GM08714 (cell line): ENCODE measurements around the gene SPOCK1.

Experiments used
- H3K4me3 ChIP-seq: fragments of 200-500 bp; sonication (Bioruptor generic); 2 replicates; pipeline ENCODE4 v1.5.1; 2014; ENCODE audit warnings: mild to moderate bottlenecking, low read length, inconsistent platforms
- ZNF274 ChIP-seq: IDR thresholded peaks from 2 replicates; pipeline ENCODE4 v1.6.1; 2012; ENCODE audit warnings: mild to moderate bottlenecking, low read depth, low read length

Gene SPOCK1

GRCh38 chr5:137086342-137086741 lies 412.8 kb downstream of the SPOCK1 start:
- H3K4me3 ChIP-seq: no peak overlapping the region

GRCh38 chr5:137085206-137085605 lies 413.9 kb downstream of the SPOCK1 start:
- H3K4me3 ChIP-seq: no peak overlapping the region
- TF ChIP-seq ZNF274: no peak

More at GRCh38 chr5:137086342-137086741, 412.8 kb downstream of the SPOCK1 start:
- TF ChIP-seq ZNF274: no peak

GRCh38 chr5:137084016-137084415 lies 415.1 kb downstream of the SPOCK1 start:
- no peak overlapping the region for H3K4me3 ChIP-seq
- no peak for TF ChIP-seq ZNF274

DNA sequence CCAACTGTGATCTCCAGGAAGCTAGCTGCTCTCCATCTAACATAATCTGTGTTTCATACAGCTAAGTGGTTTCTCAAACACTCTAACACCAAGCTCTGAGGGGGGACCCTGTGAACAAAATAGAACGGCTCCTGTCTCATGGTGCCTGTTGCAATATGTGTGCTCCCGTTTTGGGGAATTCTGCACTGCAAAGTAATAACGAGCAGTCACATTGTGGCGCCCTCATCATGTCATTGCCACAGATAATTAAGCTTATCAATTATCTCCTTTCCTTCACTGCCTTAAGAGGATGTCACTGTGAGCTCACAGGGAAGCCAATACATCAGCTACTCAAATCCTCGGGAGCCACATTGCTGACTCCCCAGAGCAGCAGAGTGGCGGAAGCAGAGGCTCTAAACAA lies 416.2 kb downstream of the SPOCK1 start:
- no peak for TF ChIP-seq ZNF274
- H3K4me3 ChIP-seq: no peak overlapping the region

- H3K4me3 ChIP-seq: no peak overlapping the region
- TF ChIP-seq ZNF274: no peak
Measured at GRCh38 chr5:137078171-137078665, 420.9 kb downstream of the SPOCK1 start.

- no peak for TF ChIP-seq ZNF274
- H3K4me3 ChIP-seq: no peak overlapping the region
Measured at GRCh38 chr5:137075163-137075970, 423.8 kb downstream of the SPOCK1 start.

- no peak for TF ChIP-seq ZNF274
- no peak overlapping the region for H3K4me3 ChIP-seq
Measured at GRCh38 chr5:137073189-137073588, 425.9 kb downstream of the SPOCK1 start.

DNA sequence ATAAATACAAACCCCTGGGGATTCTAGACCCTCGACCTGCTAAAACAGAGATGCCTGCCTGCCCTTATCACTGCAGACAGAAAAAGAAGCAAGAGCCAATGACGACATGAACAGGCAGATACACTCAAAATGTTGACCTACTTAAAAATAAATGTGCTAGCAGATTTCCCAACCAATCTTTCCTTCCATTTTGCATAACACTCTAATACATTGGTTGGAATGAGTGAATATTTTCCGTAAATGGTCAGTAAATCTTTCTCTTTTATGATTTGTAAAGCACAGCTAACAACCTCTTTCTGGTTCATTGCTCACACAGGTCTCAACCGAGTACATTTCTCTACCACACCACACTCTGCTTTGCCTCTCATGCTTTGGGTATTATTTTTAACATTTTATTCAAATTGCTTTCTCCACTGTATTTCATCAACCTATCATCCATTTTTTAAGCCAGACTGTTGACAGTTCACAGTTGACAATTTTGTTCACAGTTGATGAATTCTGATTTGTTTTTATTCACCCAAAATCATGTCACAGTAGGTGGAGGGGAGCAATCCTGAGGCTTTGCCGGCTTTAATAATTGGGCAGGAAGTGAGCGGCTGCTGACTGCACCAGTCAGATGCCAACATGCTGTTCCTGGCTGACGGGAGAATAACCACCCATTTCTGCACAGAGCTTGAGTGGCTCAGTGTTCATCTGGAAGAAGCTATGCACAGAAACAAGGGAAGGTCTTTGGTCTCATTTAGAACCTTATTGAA lies 426.6 kb downstream of the SPOCK1 start:
- no peak for TF ChIP-seq ZNF274
- no peak overlapping the region for H3K4me3 ChIP-seq

DNA sequence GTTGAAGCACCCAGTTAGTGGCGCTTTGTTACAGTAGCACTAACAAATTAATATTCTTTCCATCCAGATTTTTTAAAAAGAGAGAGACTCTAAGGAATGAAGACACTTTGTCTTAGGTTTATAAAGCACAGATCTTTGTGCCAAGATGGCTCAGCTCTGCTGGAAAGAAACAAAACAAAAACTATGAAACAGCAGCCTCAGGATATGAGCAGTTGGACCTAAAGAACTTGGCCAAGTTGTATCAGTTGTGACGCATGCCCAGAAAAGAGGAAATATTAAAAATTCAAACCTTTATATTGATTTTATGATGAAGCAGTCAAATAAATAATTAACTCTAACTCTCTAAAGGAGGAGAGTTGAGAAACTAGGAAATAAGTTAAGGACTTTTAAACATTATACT lies 427.2 kb downstream of the SPOCK1 start:
- TF ChIP-seq ZNF274: no peak
- H3K4me3 ChIP-seq: no peak overlapping the region

GRCh38 chr5:137071526-137071925 lies 427.6 kb downstream of the SPOCK1 start:
- no peak for TF ChIP-seq ZNF274
- H3K4me3 ChIP-seq: no peak overlapping the region

DNA sequence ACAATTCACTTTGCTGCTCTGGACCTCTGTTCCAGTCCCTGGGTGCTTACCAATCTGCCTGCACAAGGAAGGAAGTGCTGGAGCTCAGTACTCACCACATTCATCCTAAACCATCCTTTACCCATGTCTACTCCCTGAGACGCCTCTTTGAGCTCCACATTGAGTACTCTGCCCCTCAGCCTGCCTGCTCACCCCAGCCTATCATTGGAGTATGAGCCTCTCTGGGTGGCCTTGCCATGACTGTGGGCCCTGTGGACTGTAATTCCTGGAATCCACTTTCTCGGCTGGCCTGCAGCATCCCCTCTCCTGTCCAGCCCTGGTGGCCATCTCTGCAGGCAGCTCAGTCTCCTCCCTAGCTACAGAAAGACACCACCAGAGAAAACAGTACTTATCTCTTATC lies 428.6 kb downstream of the SPOCK1 start:
- H3K4me3 ChIP-seq: no peak overlapping the region
- TF ChIP-seq ZNF274: no peak

DNA sequence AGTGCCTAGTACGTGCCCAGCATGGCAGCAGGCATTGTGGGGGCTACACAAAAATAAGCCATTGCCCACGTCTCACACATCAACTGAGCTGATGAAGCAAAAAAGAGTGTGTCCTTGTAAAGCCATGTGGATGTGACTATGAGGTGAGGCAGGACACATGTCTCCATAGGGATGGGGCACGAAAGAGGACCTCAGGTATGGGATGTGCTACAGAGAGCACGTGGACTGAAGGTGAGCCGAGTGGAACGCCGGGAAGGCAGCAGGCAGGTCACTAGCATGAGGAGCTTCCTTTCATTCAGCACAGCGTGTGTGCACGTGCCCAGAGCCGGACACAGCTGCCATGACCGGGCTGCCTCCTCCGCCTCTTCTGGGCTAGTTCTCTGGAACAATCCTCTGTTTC lies 429.8 kb downstream of the SPOCK1 start:
- TF ChIP-seq ZNF274: no peak
- no peak overlapping the region for H3K4me3 ChIP-seq

DNA sequence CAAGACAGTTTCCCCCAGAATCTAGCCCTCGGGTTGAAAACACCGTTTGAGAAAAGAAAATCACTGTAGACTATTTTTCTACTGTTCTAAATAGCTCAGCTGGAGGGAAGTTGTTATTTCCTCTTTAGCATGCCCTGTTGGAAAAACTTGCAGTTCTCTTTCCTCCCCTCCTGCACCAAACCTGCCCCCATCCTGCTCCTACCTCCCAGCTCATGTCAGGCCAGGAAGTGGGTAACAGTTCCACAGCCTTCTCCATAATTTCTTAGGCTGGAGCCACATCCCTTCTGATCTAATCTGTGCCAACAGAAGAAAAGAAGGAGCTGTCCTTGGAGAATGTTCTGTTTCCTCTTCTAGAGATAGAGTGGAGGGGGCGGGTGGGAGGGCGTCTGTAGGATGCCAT lies 437.7 kb downstream of the SPOCK1 start:
- TF ChIP-seq ZNF274: no peak
- no peak overlapping the region for H3K4me3 ChIP-seq

- no peak overlapping the region for H3K4me3 ChIP-seq
- TF ChIP-seq ZNF274: no peak
Measured at GRCh38 chr5:137058089-137058488, 441.0 kb downstream of the SPOCK1 start.

DNA sequence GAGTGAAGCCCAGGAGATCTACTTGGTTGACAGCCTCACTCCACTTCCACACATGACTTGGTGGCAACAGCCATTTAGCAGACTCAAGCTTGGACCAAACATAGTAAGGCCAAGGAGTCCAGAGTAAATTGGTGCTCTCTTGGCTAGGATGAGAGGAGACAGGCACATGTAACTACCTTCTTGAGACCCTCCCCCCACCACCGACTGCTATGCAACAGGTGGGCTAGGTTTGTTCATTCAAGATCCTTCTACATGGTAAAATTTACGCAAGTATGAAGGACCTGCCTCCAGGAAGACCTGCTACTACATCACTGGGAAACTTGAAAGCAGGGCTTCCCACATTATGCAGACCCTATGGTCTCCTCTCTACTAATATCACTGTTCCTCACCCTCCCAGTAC lies 442.4 kb downstream of the SPOCK1 start:
- no peak overlapping the region for H3K4me3 ChIP-seq
- no peak for TF ChIP-seq ZNF274
